ENCODE measurements around the gene PPDPF.

DNA sequence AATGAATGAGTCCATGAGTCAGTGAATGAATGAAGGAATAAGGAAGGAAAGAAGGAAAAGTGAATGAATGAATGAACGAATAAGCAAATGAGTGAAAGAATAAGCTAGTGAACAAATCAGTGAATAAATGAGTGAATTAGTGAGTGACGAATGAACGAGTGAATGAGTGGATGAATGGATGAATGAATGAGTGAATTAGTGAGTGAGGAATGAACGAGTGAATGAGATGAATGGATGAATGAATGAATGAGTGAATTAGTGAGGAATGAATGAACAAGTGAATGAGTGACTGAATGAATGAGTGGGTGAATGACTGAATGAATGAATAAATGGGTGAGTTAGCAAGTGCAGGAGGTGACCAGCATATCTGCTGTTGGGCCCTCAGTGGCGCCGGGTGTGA lies 23.2 kb downstream of the PPDPF start:
- TF ChIP-seq CTCF (conservative IDR thresholded peaks at IDR 0.05 in 1 of 2, IDR thresholded peaks at IDR 0.05 in 1 of 2; ENCODE audit: extremely low read depth in 1 of 2, insufficient read depth in 1 of 2, low read depth in 1 of 2, low read length in 2 of 2) (no peak), EZH2 (IDR thresholded peaks at IDR 0.05; ENCODE audit: borderline replicate concordance, low read length) (no peak)

All from mammary epithelial cell (primary cell).